H1 (cell line): ENCODE results near the gene FAM76B. TPM values are rescaled to one million over a fixed set of nuclear protein-coding genes. Genes with fewer than 3 reads are reported as not detected.

ENCODE experiments used
- CTCF ChIA-PET: fragments of 300-600 bp; sonication (Branson Sonifier 250); formaldehyde crosslinking; loops from one replicate; lab custom pipeline; 2021; ENCODE audit not compliant: partially characterized antibody; lab: Charles Lee
- POLR2A ChIA-PET: fragments of 300-600 bp; sonication (Branson Sonifier 250); formaldehyde crosslinking; loops from one replicate; lab custom pipeline; 2021; ENCODE audit warnings: inconsistent platforms; ENCODE audit not compliant: partially characterized antibody; lab: Charles Lee
- DNase-seq, 2 experiments: peaks; one replicate each; pipeline versions ENCODE4 v3.0.0 to v3.0.0-alpha.2; 2010 to 2022; ENCODE audit warnings: low spot score in 2 of 2, low read depth in 1 of 2, mixed read lengths in 1 of 2
- FAIRE-seq: peaks from 2 replicates; lab custom pipeline; 2011; peaks lifted over from hg19 to GRCh38; lab: Jason Lieb, UNC
- H2AFZ ChIP-seq: 2 replicates; pipeline ENCODE4 v1.8.1; 2012; ENCODE audit warnings: low read length, inconsistent platforms
- H2AK5ac ChIP-seq: 2 replicates; pipeline ENCODE4 v1.6.1; 2013; ENCODE audit warnings: low read depth, low read length
- H2BK120ac ChIP-seq: replicated peaks from 2 replicates; pipeline ENCODE3; 2013; ENCODE audit warnings: low read depth, low read length, inconsistent platforms
- H2BK12ac ChIP-seq: 2 replicates; pipeline ENCODE4 v1.6.1; 2013; ENCODE audit warnings: low read depth, low read length
- H2BK15ac ChIP-seq: 2 replicates; pipeline ENCODE4 v1.6.1; 2013; ENCODE audit warnings: low read length
- H2BK20ac ChIP-seq: 2 replicates; pipeline ENCODE4 v1.6.1; 2013; ENCODE audit warnings: low read length
- H2BK5ac ChIP-seq: 2 replicates; pipeline ENCODE4 v1.6.1; 2013; ENCODE audit warnings: low read depth, low read length
- H3K14ac ChIP-seq: 2 replicates; pipeline ENCODE4 v1.6.1; 2013; ENCODE audit warnings: inconsistent platforms; ENCODE audit not compliant: insufficient read length
- H3K18ac ChIP-seq: 2 replicates; pipeline ENCODE4 v1.6.1; 2013; ENCODE audit warnings: low read length; ENCODE audit errors: extremely low read depth
- H3K23ac ChIP-seq: 2 replicates; pipeline ENCODE4 v1.6.1; 2013; ENCODE audit warnings: inconsistent platforms; ENCODE audit not compliant: insufficient read length
- H3K23me2 ChIP-seq: 2 replicates; pipeline ENCODE4 v1.6.1; 2013; ENCODE audit warnings: low read depth, low read length
- H3K27ac ChIP-seq: 2 replicates; pipeline ENCODE4 v1.6.1; 2011; ENCODE audit warnings: low read depth, low read length, inconsistent platforms
- H3K27me3 ChIP-seq, 4 experiments: replicated peaks in 1 of 4; 1 replicate in 1 of 4; 2 replicates in 3 of 4; pipeline versions ENCODE4 v1.6.1 to v1.8.1; 2011 to 2013; ENCODE audit warnings: low read length in 3 of 4, mild to moderate bottlenecking in 3 of 4, inconsistent platforms in 2 of 4, mixed read lengths in 2 of 4, moderate library complexity in 1 of 4; ENCODE audit not compliant: control insufficient read depth in 3 of 4, insufficient read depth in 3 of 4; ENCODE audit errors: extremely low read depth in 1 of 4
- H3K36me3 ChIP-seq, 4 experiments: 2 replicates each; pipeline versions ENCODE4 v1.6.1 to v1.8.1; 2011 to 2013; ENCODE audit warnings: mild to moderate bottlenecking in 4 of 4, low read length in 3 of 4, moderate library complexity in 2 of 4, control low read depth in 1 of 4, inconsistent platforms in 1 of 4; ENCODE audit not compliant: insufficient read depth in 4 of 4, control insufficient read depth in 2 of 4
- H3K4ac ChIP-seq: replicated peaks from 2 replicates; pipeline ENCODE3; 2013; ENCODE audit warnings: low read length, low read depth, mixed read lengths, inconsistent platforms; ENCODE audit not compliant: insufficient read length
- H3K4me1 ChIP-seq, 4 experiments: replicated peaks in 1 of 4; 1 replicate in 1 of 4; 2 replicates in 3 of 4; pipeline versions ENCODE4 v1.6.1 to v1.8.1; 2011 to 2013; ENCODE audit warnings: low read length in 3 of 4, inconsistent platforms in 2 of 4, mixed read lengths in 1 of 4; ENCODE audit not compliant: insufficient read depth in 4 of 4, control insufficient read depth in 3 of 4
- H3K4me2 ChIP-seq, 2 experiments: 2 replicates each; pipeline versions ENCODE4 v1.6.1 to v1.8.1; 2011 to 2013; ENCODE audit warnings: low read depth in 2 of 2, low read length in 2 of 2, control low read depth in 1 of 2, inconsistent platforms in 1 of 2, mild to moderate bottlenecking in 1 of 2; ENCODE audit not compliant: insufficient read depth in 1 of 2
- H3K4me3 ChIP-seq, 4 experiments: fragments of 200-600, 300-600 bp in 1 of 4; sonication (generic), shearing (Covaris generic), sonication (Bioruptor Twin) in 1 of 4; 2 replicates each; pipeline versions ENCODE4 v1.5.1 to v1.8.1; 2011 to 2016; ENCODE audit warnings: low read length in 4 of 4, low read depth in 3 of 4, control low read depth in 2 of 4, inconsistent platforms in 2 of 4, mild to moderate bottlenecking in 2 of 4, mixed read lengths in 1 of 4, moderate library complexity in 1 of 4; ENCODE audit not compliant: insufficient read depth in 2 of 4; ENCODE audit errors: extremely low read depth in 1 of 4
- H3K56ac ChIP-seq: replicated peaks from 2 replicates; pipeline ENCODE3; 2013; ENCODE audit warnings: low read depth, mild to moderate bottlenecking, mixed read lengths, low read length, inconsistent platforms; ENCODE audit not compliant: insufficient read length
- H3K79me1 ChIP-seq: 2 replicates; pipeline ENCODE4 v1.6.1; 2013; ENCODE audit warnings: low read depth, low read length, control low read depth
- H3K79me2 ChIP-seq, 2 experiments: 2 replicates each; pipeline versions ENCODE4 v1.6.1 to v1.8.1; 2012 to 2013; ENCODE audit warnings: low read length in 2 of 2, mild to moderate bottlenecking in 2 of 2, inconsistent platforms in 1 of 2; ENCODE audit not compliant: insufficient read depth in 2 of 2, control insufficient read depth in 1 of 2
- H3K9ac ChIP-seq, 4 experiments: replicated peaks in 1 of 4; 1 replicate in 1 of 4; 2 replicates in 3 of 4; pipeline versions ENCODE4 v1.6.1 to v1.8.1; 2011 to 2013; ENCODE audit warnings: low read depth in 3 of 4, low read length in 3 of 4, control low read depth in 2 of 4, mild to moderate bottlenecking in 2 of 4, moderate library complexity in 2 of 4, inconsistent platforms in 1 of 4; ENCODE audit errors: extremely low read depth in 1 of 4
- H3K9me3 ChIP-seq, 2 experiments: 2 replicates each; pipeline versions ENCODE4 v1.6.1 to v1.8.1; 2012 to 2013; ENCODE audit warnings: mild to moderate bottlenecking in 2 of 2, moderate library complexity in 2 of 2, control low read depth in 1 of 2, inconsistent platforms in 1 of 2, low read depth in 1 of 2, low read length in 1 of 2, mixed read lengths in 1 of 2; ENCODE audit not compliant: insufficient read depth in 2 of 2
- H4K20me1 ChIP-seq, 2 experiments: replicated peaks in 1 of 2; 2 replicates each; pipeline versions ENCODE3 to v1.8.1; 2011 to 2013; ENCODE audit warnings: inconsistent platforms in 2 of 2, low read length in 2 of 2, mild to moderate bottlenecking in 1 of 2; ENCODE audit not compliant: insufficient read depth in 2 of 2, control insufficient read depth in 1 of 2
- H4K5ac ChIP-seq: 2 replicates; pipeline ENCODE4 v1.6.1; 2013; ENCODE audit warnings: low read length, low read depth, mixed read lengths, inconsistent platforms; ENCODE audit not compliant: insufficient read length
- H4K8ac ChIP-seq: 2 replicates; pipeline ENCODE4 v1.8.0; 2013; ENCODE audit warnings: mild to moderate bottlenecking, moderate library complexity, low read length, inconsistent platforms; ENCODE audit not compliant: insufficient read depth; ENCODE audit errors: extremely low read depth
- H4K91ac ChIP-seq: replicated peaks from 2 replicates; pipeline ENCODE3; 2013; ENCODE audit warnings: low read length, mixed read lengths, inconsistent platforms; ENCODE audit not compliant: insufficient read length
- CHD1 ChIP-seq: IDR thresholded peaks from 2 replicates; pipeline ENCODE4 v1.6.1; 2012; ENCODE audit warnings: low read depth, low read length, improper control_type of control experiment
- EGR1 ChIP-seq: IDR thresholded peaks from 2 replicates; pipeline ENCODE4 v1.6.1; 2011; ENCODE audit warnings: low read depth, low read length, borderline replicate concordance
- JUND ChIP-seq: IDR thresholded peaks from 2 replicates; pipeline ENCODE4 v1.6.1; 2011; ENCODE audit warnings: mild to moderate bottlenecking, improper control_type of control experiment, low read length
- KDM4A ChIP-seq: IDR thresholded peaks from one replicate; pipeline ENCODE4 v1.7.1; 2012; ENCODE audit warnings: low read depth, mild to moderate bottlenecking, moderate library complexity, low read length, inconsistent platforms; ENCODE audit not compliant: severe bottlenecking
- TCF12 ChIP-seq: IDR thresholded peaks from 2 replicates; pipeline ENCODE4 v1.6.1; 2011; ENCODE audit warnings: low read depth, mild to moderate bottlenecking, low read length
- WGBS, 2 experiments: shearing (Covaris generic) in 1 of 2; methylation state at CpG; one replicate each; pipeline versions ENCODE4 v1.1.6 to v1.1.7; 2013 to 2015; ENCODE audit warnings: low lambda C conversion rate in 2 of 2, mixed read lengths in 2 of 2, inconsistent platforms in 1 of 2, low coverage in 1 of 2, missing lambda C conversion rate in 1 of 2; ENCODE audit not compliant: insufficient replicate concordance in 2 of 2, insufficient coverage in 1 of 2, insufficient read length in 1 of 2; ENCODE audit errors: extremely low coverage in 1 of 2, missing lambda C conversion rate in 1 of 2; 5-methylcytosine and 5-hydroxymethylcytosine counted together
- polyA plus RNA-seq, 7 experiments: library from polyadenylated mRNA; depleted of rRNA in 3 of 7; stranded (reverse) in 5 of 7; unstranded in 2 of 7; fragments of >200 nt in 5 of 7; fragments of 200-250 nt in 2 of 7; gene quantifications; 1 replicate in 5 of 7; 2 replicates in 1 of 7; 4 replicates in 1 of 7; pipeline versions ENCODE4 v1.2.1 to v1.2.3, GENCODE V29; 2011 to 2013; ENCODE audit warnings: missing spikeins in 2 of 7, mixed read lengths in 2 of 7
- total RNA-seq: library from RNA; stranded (reverse); fragmentation: NEBNext Ultra II Directional; extraction: Animal tissue kit (Norgen Biotek cat#: 25700); gene quantifications from 2 replicates; pipeline ENCODE4 v1.2.1, GENCODE V29; 2021

Gene FAM76B
- total and polyA plus RNA-seq, 2 of the 8 experiments (the other 6 are each of a cell fraction or from before 2014, with no cell fraction given), result 11.0 to 22.3 TPM

DNA sequence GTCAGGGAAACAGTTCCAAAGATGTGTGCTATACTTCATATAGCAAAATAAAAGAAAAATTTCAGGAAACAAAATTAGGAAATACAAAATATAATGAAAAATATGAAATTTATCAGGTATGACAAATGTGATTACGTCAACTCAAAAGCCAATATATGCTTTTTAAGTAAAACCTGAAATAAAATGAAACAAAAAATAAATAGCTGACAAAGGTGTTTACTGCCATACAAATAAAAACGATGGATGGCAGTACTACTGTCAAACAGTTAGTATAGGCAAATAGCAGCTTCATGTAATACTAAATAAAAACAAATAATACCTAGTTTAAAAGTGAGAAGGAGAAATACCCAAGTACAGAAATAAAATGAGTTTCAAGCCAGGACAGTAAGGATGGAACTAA lies 14.4 kb upstream of the FAM76B start:
- DNase-seq (no peak), FAIRE-seq (no peak)
- Histone ChIP-seq H3K4ac (no peak overlapping the region), H3K27ac (no peak overlapping the region), H4K5ac (no peak overlapping the region), H2BK120ac (no peak overlapping the region), H2BK5ac (no peak overlapping the region), H3K79me2 (peaks cover 0 to 4% of the 10 kb centered on the region in 2 experiments; a peak in 2 of 4 replicates), H2AK5ac (no peak overlapping the region), H3K4me1 (no peaks in the 10 kb centered on the region), H3K4me3 (no peak overlapping the region), H2AFZ (no peak overlapping the region), H3K23me2 (no peaks in the 10 kb centered on the region), H4K8ac (no peak overlapping the region), H3K9ac (no peak overlapping the region), H3K36me3 (peaks cover 5 to 64% (median 40%) of the 10 kb centered on the region in 4 experiments; a peak in 7 of 8 replicates), H2BK12ac (no peak overlapping the region), H3K27me3 (no peaks in the 10 kb centered on the region), H3K56ac (no peak overlapping the region), H2BK20ac (no peak overlapping the region), H3K18ac (no peak overlapping the region), H2BK15ac (no peak overlapping the region), H4K20me1 (peaks cover 0 to 1% of the 10 kb centered on the region in 2 experiments), H3K4me2 (no peak overlapping the region), H3K9me3 (peaks cover 12 to 14% of the 10 kb centered on the region in 2 experiments; a peak in 3 of 4 replicates), H4K91ac (no peak overlapping the region), H3K79me1 (0 out of 2 replicates have a peak, but pooled peaks cover 2% of the 10 kb centered on the region), H3K14ac (no peak overlapping the region), H3K23ac (no peak overlapping the region)
- ChIA-PET POLR2A (interaction anchor here (4.8 kb wide), 1 partner anchor 14 kb away, joined by 20 read pairs; the partner anchor contains the start of genes CEP57 and FAM76B), CTCF (interaction anchor here (1.0 to 1.2 kb wide), 2 partner anchors 10 to 652 kb away, joined by 3 read pairs; no protein-coding TSS in a partner anchor)
- TF ChIP-seq EGR1, result no peak
- no peak for TF ChIP-seq KDM4A
- TF ChIP-seq JUND, result no peak
- no peak for TF ChIP-seq TCF12
- TF ChIP-seq CHD1, result no peak
- WGBS, 2 experiments, result 90% methylated on average over 2 of the region's 2 CpGs; no CpG with 5 or more reads in 1 of the 2 experiments
